ENCODE measurements around the gene DDX3Y.

Gene DDX3Y

GRCh38 chrY:12904618-12905516 is at the start of gene DDX3Y:
TSS of gene DDX3Y (plus strand) at chrY:12904868. CDS start at chrY:12904937, 69 bp downstream.
- H3K27ac ChIP-seq, result peak within 1 kb of the TSS in 12 of 21 experiments; percentile 77 to 93 (median 86)
- peak within 1 kb of the TSS in 6 of 7 experiments; percentile 43 to 72 (median 58) for H3K4me3 ChIP-seq

GRCh38 chrY:12855791-12856275 is 48.8 kb upstream of the DDX3Y start:
- Histone ChIP-seq H3K27ac (no peak overlapping the region), H3K4me3 (no peak overlapping the region)

- H3K27ac ChIP-seq, result no peak overlapping the region
- H3K4me3 ChIP-seq, result no peak overlapping the region
These were observed 36.7 kb upstream of the DDX3Y start for GRCh38 chrY:12867960-12868359.

- no peak overlapping the region for H3K4me3 ChIP-seq
- H3K27ac ChIP-seq, result no peak overlapping the region
These were observed 7.7 kb upstream of the DDX3Y start for GRCh38 chrY:12896973-12897372.

- Histone ChIP-seq H3K27ac (no peak overlapping the region), H3K4me3 (no peak overlapping the region)
These were observed 6.1 kb upstream of the DDX3Y start for GRCh38 chrY:12898604-12899003.

GRCh38 chrY:12905517-12905872 is 827 bp downstream of the DDX3Y start:
- peak overlapping the region in 6 of 7 experiments; percentile 43 to 72 (median 58) for H3K4me3 ChIP-seq
- H3K27ac ChIP-seq, result peak overlapping the region in 11 of 21 experiments; percentile 77 to 93 (median 87)

GRCh38 chrY:12905895-12906294 is 1.2 kb downstream of the DDX3Y start:
- peak overlapping the region in 10 of 21 experiments; percentile 77 to 93 (median 88) for H3K27ac ChIP-seq
- peak overlapping the region in 6 of 7 experiments; percentile 43 to 72 (median 58) for H3K4me3 ChIP-seq

GRCh38 chrY:12913541-12913940 is 8.9 kb downstream of the DDX3Y start:
- Histone ChIP-seq H3K4me3 (no peak overlapping the region), H3K27ac (no peak overlapping the region)

- no peak overlapping the region for H3K27ac ChIP-seq
- no peak overlapping the region for H3K4me3 ChIP-seq
These were observed 23.4 kb downstream of the DDX3Y start for GRCh38 chrY:12928043-12928442.

GRCh38 chrY:12941725-12942687 is 37.3 kb downstream of the DDX3Y start:
- H3K27ac ChIP-seq, result no peak overlapping the region
- no peak overlapping the region for H3K4me3 ChIP-seq
